ENCODE data around the gene PSMD14. TPM values are rescaled to one million over a fixed set of nuclear protein-coding genes. Genes with fewer than 3 reads are reported as not detected.

Gene PSMD14
- total RNA-seq, 2 experiments from 2014 or later, result 17.1 to 22.1 TPM

DNA sequence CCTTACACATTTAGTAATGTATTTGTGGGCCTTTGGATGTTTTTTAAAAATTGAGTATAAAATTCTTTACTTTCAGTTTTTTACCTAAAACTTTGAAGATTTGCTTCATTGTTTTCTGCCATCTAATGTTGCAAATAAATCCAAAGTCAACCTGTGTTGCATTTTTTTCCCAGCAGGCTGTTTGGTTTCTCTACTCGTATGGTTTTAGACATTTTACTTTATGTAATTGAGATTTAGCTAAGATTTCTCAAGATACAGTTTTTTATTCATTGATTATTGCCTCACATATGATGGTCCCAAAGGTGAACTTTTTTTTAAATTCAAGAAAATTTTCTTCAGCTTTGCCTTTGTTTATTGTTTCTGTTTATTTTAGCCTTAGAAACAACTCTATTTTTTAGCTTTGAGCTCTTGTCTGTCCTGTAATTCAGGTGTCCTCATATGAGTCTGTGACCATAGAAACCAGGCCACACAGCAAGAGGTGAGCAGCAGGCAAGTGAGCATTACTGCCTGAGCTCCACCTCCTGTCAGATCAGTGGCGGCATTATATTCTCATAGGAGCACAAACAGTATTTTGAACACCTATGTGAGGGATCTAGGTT, 54.4 kb downstream of the PSMD14 start:
- POLR2A ChIA-PET, result no interaction called here
- no peak for ATAC-seq (ENCODE audit: poor library complexity)
- Mint-ChIP-seq H3K4me1 (ENCODE audit: low read depth) (peaks cover 4% of the 10 kb centered on the region), H3K27me3 (no peaks in the 10 kb centered on the region), H3K9me3 (peaks cover 5% of the 10 kb centered on the region), H3K36me3 (ENCODE audit: low read depth) (peaks cover 72% of the 10 kb centered on the region), H3K27ac (no peak overlapping the region), H3K4me3 (no peak overlapping the region)
- DNase-seq, result no peak
- Histone ChIP-seq H3K27ac (ENCODE audit: low read depth in 1 of 2, low read length in 2 of 2) (no peak overlapping the region), H3K4me3 (ENCODE audit: low read length) (no peak overlapping the region), H3K4me1 (ENCODE audit: insufficient read depth, low read length) (no peaks in the 10 kb centered on the region), H3K36me3 (ENCODE audit: insufficient read depth, low read length) (peaks cover 4% of the 10 kb centered on the region), H3K27me3 (ENCODE audit: control insufficient read depth in 1 of 2, insufficient read depth in 2 of 2, low read length in 2 of 2) (no peaks in the 10 kb centered on the region), H3K9me3 (ENCODE audit: control insufficient read depth in 1 of 2, insufficient read depth in 1 of 2, low read length in 2 of 2) (peaks cover 14 to 15% of the 10 kb centered on the region in 2 experiments)
- TF ChIP-seq, protein P1, sequence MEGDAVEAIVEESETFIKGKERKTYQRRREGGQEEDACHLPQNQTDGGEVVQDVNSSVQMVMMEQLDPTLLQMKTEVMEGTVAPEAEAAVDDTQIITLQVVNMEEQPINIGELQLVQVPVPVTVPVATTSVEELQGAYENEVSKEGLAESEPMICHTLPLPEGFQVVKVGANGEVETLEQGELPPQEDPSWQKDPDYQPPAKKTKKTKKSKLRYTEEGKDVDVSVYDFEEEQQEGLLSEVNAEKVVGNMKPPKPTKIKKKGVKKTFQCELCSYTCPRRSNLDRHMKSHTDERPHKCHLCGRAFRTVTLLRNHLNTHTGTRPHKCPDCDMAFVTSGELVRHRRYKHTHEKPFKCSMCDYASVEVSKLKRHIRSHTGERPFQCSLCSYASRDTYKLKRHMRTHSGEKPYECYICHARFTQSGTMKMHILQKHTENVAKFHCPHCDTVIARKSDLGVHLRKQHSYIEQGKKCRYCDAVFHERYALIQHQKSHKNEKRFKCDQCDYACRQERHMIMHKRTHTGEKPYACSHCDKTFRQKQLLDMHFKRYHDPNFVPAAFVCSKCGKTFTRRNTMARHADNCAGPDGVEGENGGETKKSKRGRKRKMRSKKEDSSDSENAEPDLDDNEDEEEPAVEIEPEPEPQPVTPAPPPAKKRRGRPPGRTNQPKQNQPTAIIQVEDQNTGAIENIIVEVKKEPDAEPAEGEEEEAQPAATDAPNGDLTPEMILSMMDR (IDR thresholded peaks at IDR 0.05), result no peak
- intact Hi-C loops (cut with DNase I, micrococcal nuclease), result no loop called here
- CTCF ChIA-PET, result no interaction called here

GRCh38 chr2:161367675-161368074, 59.5 kb downstream of the PSMD14 start:
- Mint-ChIP-seq H3K36me3 (ENCODE audit: low read depth) (peaks cover 79% of the 10 kb centered on the region), H3K4me3 (no peak overlapping the region), H3K27ac (no peak overlapping the region), H3K9me3 (peaks cover 2% of the 10 kb centered on the region), H3K27me3 (no peaks in the 10 kb centered on the region), H3K4me1 (ENCODE audit: low read depth) (peaks cover 4% of the 10 kb centered on the region)
- no peak overlapping the region for H3K4me3 ChIP-seq (ENCODE audit: low read length)
- no peak for DNase-seq
- ATAC-seq (ENCODE audit: poor library complexity), result no peak
- H3K4me1 ChIP-seq (ENCODE audit: insufficient read depth, low read length), result no peaks in the 10 kb centered on the region
- ChIA-PET POLR2A (no interaction called here), CTCF (no interaction called here)
- TF ChIP-seq, protein P1 (IDR thresholded peaks at IDR 0.05), result no peak
- no peak overlapping the region for H3K27ac ChIP-seq (ENCODE audit: low read depth in 1 of 2, low read length in 2 of 2)
- H3K27me3 ChIP-seq (ENCODE audit: control insufficient read depth in 1 of 2, insufficient read depth in 2 of 2, low read length in 2 of 2), result no peaks in the 10 kb centered on the region
- peaks cover 36% of the 10 kb centered on the region for H3K36me3 ChIP-seq (ENCODE audit: insufficient read depth, low read length)
- intact Hi-C loops (cut with DNase I, micrococcal nuclease), result no loop called here
- peaks cover 3 to 5% of the 10 kb centered on the region in 2 experiments for H3K9me3 ChIP-seq (ENCODE audit: control insufficient read depth in 1 of 2, insufficient read depth in 1 of 2, low read length in 2 of 2)

DNA sequence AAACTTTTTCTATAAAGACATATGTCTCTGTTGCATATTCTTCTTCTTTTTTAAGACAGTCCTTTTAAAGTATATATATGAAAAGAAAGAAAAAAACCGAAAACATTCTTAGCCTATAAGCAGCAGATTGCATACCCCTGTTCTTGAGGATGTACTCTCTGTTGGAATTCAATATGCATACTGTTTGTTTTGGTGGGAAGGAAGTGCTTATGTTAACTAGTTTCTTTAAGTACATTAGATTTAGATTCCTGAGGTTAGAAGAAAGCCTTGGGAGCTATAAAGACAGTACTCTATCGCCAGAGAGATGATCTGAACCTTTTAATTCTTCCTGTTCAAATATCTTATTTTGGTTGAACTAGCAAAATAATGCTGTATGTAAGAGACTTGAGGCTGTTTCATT, 61.1 kb downstream of the PSMD14 start:
- Histone ChIP-seq H3K27me3 (ENCODE audit: control insufficient read depth in 1 of 2, insufficient read depth in 2 of 2, low read length in 2 of 2) (no peaks in the 10 kb centered on the region), H3K4me1 (ENCODE audit: insufficient read depth, low read length) (no peaks in the 10 kb centered on the region), H3K4me3 (ENCODE audit: low read length) (no peak overlapping the region), H3K36me3 (ENCODE audit: insufficient read depth, low read length) (peaks cover 36% of the 10 kb centered on the region), H3K9me3 (ENCODE audit: control insufficient read depth in 1 of 2, insufficient read depth in 1 of 2, low read length in 2 of 2) (no peaks in the 10 kb centered on the region), H3K27ac (ENCODE audit: low read depth in 1 of 2, low read length in 2 of 2) (no peak overlapping the region)
- no peak for DNase-seq
- intact Hi-C loops (cut with DNase I, micrococcal nuclease), result no loop called here
- Mint-ChIP-seq H3K4me1 (ENCODE audit: low read depth) (peaks cover 4% of the 10 kb centered on the region), H3K9me3 (no peaks in the 10 kb centered on the region), H3K36me3 (ENCODE audit: low read depth) (peaks cover 63% of the 10 kb centered on the region), H3K27me3 (no peaks in the 10 kb centered on the region), H3K27ac (no peak overlapping the region), H3K4me3 (no peak overlapping the region)
- ATAC-seq (ENCODE audit: poor library complexity), result no peak
- ChIA-PET POLR2A (no interaction called here), CTCF (no interaction called here)
- TF ChIP-seq, protein P1 (IDR thresholded peaks at IDR 0.05), result no peak

Data from CD4-positive, alpha-beta T cell (primary cell).